Skin of body (tissue), 2 donors: ENCODE data around the gene CDKAL1. TPM values are rescaled to one million over a fixed set of nuclear protein-coding genes. Genes with fewer than 3 reads are reported as not detected.

Experiments
- DNase-seq: peaks from one replicate; lab custom pipeline; 2025; lab: John Stamatoyannopoulos, UW
- total RNA-seq: library from RNA; depleted of rRNA; stranded (reverse); fragments of >200 nt; gene quantifications from one replicate; pipeline ENCODE4 v1.2.3, GENCODE V29; 2014

Gene CDKAL1
- total RNA-seq, 1 donor from 2014 or later: 38.4 TPM

DNA sequence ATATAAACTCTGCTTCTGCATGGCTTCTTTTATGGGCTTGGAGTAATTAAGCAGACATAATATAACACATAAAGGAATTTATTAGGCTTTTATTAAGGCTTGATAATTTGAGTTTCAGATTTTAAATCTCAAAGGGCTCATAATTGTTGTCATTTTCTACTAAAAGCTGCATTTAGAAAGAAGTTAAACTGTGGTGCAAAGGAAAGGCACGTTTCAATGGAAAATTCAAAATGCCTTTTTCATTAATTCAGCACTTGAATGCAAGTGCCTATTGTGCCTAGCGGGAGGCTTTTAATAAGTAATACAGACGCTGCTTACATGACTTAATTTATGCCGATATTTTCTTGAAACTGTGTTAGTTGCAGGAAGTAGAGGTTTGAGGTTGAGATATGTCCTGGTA is 627.5 kb downstream of the CDKAL1 start:
- no peak for DNase-seq

GRCh38 chr6:21163110-21163837 is 629.0 kb downstream of the CDKAL1 start:
- no peak for DNase-seq

DNA sequence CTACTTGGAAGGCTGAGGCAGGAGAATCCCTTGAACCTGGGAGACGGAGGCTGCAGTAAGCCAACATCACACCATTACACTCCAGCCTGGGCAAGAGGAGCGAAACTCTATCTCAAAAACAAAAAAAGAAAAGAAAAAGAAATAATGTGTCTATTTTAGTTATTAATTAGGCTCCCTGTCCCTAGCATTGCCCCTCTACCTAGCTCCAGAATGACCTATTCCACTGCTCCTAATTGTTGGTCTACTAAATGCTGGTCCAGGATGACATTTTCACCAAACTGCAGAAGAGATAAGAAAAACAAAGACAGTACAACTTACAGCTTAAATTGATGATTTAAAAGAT is 629.6 kb downstream of the CDKAL1 start:
- no peak for DNase-seq

- DNase-seq: no peak
Measured at GRCh38 chr6:21164768-21165326, 630.6 kb downstream of the CDKAL1 start.

GRCh38 chr6:21166754-21167153 is 632.5 kb downstream of the CDKAL1 start:
- no peak for DNase-seq

- no peak for DNase-seq
Measured at GRCh38 chr6:21167790-21168189, 633.5 kb downstream of the CDKAL1 start.

- no peak for DNase-seq
Measured at GRCh38 chr6:21171801-21172200, 637.5 kb downstream of the CDKAL1 start.

- no peak for DNase-seq
Measured at GRCh38 chr6:21173031-21173430, 638.8 kb downstream of the CDKAL1 start.

GRCh38 chr6:21173678-21174077 is 639.4 kb downstream of the CDKAL1 start:
- no peak for DNase-seq

GRCh38 chr6:21176197-21176596 is 641.9 kb downstream of the CDKAL1 start:
- no peak for DNase-seq

GRCh38 chr6:21180155-21180554 is 645.9 kb downstream of the CDKAL1 start:
- DNase-seq: no peak

- no peak for DNase-seq
Measured at GRCh38 chr6:21180800-21181337, 646.6 kb downstream of the CDKAL1 start.

DNA sequence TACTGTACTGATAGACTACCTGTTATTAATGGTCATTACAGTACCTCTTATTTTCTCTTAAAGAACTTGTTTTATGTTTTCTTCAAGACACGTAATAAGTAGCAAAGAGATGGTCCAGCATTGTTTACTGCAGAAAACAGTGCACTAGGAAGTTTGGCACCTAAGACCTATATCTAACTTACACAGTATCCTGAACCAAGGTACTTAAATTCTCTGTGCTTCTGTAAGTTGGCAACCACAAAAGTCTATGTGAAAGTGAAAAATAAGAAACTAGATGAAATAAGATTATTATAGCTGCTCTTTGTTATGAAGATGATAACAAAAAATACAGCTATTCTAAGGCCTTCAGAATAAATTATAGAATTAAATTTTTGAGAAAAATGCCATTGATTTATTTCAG is 647.6 kb downstream of the CDKAL1 start:
- no peak for DNase-seq

- DNase-seq: no peak
Measured at GRCh38 chr6:21182589-21182988, 648.3 kb downstream of the CDKAL1 start.

- DNase-seq: no peak
Measured at GRCh38 chr6:21185861-21186478, 651.7 kb downstream of the CDKAL1 start.

GRCh38 chr6:21186479-21187055 is 652.3 kb downstream of the CDKAL1 start:
- no peak for DNase-seq

DNA sequence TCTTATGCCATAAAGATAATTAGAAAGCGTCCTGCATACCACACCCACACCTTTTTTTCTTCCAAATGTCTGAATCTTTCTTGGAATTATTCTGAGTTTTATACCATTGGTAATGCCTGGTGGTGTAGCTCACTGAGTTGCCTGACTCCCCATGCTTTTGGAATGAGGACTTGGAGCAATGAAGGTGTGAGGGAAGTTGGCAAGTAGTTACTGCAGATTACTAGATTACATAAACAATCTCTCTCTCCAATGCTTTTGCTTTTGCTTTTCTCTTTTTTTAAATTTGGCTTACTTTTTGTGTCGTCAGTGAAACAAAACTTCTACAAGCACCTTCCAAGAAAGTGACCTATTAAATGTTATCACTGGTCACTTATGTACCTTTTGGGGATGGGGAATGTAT is 653.2 kb downstream of the CDKAL1 start:
- no peak for DNase-seq

GRCh38 chr6:21188505-21189223 is 654.4 kb downstream of the CDKAL1 start:
- no peak for DNase-seq

DNA sequence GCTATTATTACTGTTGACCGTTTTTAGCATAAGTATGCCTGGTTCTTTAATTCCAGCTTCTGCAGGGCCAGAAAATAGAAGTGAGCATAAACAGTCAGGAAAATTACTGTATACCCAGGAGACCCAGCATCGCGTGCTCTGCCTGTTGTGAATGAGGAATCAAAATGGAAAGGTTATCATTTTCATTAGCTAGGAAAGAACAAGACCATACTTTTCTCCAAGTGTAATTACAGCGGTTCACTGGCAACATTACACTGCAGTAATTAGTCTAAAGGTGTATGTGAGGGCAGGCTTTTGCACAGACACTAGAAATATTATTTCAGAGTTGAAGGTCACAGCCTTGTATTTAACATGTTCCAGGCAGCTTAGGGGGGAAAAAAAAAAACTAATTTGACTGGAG is 655.5 kb downstream of the CDKAL1 start:
- DNase-seq: no peak

GRCh38 chr6:21190701-21191100 is 656.4 kb downstream of the CDKAL1 start:
- no peak for DNase-seq

DNA sequence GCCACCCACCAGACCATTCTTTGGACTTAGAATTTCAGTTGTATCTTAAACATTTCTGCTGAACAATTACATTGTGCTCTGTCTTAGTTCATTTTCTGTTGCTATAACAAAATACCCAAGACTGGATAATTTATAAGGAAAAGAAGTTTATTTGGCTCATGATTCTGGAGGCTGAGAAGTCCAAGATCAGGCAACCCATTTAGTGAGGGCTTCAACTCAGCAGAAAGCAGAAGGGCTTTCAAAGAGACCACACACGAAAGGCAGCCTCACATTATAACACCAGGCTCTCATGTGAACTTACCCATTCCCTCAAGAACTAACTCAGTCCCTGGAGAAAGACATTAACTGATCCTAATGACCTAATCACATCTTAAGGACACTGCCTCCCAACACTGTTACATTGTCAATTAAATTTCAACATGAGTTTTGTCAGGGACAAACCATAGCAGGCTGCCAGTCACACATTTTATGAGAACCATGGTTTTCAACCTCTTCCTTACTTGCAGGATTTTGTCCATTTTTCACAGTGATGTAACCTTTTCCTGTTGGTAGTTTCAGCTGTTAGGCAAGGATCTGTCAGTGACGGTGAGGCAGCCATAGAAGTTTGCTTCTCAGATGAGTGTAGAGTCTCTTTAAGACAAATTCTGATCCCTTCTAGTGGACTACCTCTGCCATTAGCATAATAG is 659.7 kb downstream of the CDKAL1 start:
- DNase-seq: no peak
